Uterus (tissue), 2 donors: ENCODE results near the gene ABCA12.

Experiments used
- CTCF ChIP-seq, 4 experiments: fragments of 200-600 bp in 2 of 4; fragments of 450-650 bp in 2 of 4; sonication (generic) in 2 of 4; IDR thresholded peaks; one replicate each; pipeline ENCODE4 v1.5.1; 2016 to 2019; ENCODE audit warnings: antibody characterized with exemption in 4 of 4, mild to moderate bottlenecking in 2 of 4, moderate library complexity in 1 of 4
- POLR2A ChIP-seq, 2 donors: fragments of 450-650 bp; IDR thresholded peaks; one replicate each; pipeline ENCODE4 v1.6.1; 2016; ENCODE audit warnings: antibody characterized with exemption in 2 of 2, mild to moderate bottlenecking in 1 of 2, moderate library complexity in 1 of 2

- TF ChIP-seq CTCF (IDR thresholded peaks at IDR 0.05), result no peak
- no peak for TF ChIP-seq POLR2A (IDR thresholded peaks at IDR 0.05)
These were observed 242.2 kb downstream of the ABCA12 start for GRCh38 chr2:214896274-214896673.
